H1 (cell line): ENCODE measurements around the gene CST8. TPM values are rescaled to one million over a fixed set of nuclear protein-coding genes. Genes with fewer than 3 reads are reported as not detected.

Experiments
- CTCF ChIA-PET: fragments of 300-600 bp; sonication (Branson Sonifier 250); formaldehyde crosslinking; loops from one replicate; lab custom pipeline; 2021; ENCODE audit not compliant: partially characterized antibody; lab: Charles Lee
- POLR2A ChIA-PET: fragments of 300-600 bp; sonication (Branson Sonifier 250); formaldehyde crosslinking; loops from one replicate; lab custom pipeline; 2021; ENCODE audit warnings: inconsistent platforms; ENCODE audit not compliant: partially characterized antibody; lab: Charles Lee
- DNase-seq, 2 experiments: peaks; one replicate each; pipeline versions ENCODE4 v3.0.0 to v3.0.0-alpha.2; 2010 to 2022; ENCODE audit warnings: low spot score in 2 of 2, low read depth in 1 of 2, mixed read lengths in 1 of 2
- FAIRE-seq: peaks from 2 replicates; lab custom pipeline; 2011; peaks lifted over from hg19 to GRCh38; lab: Jason Lieb, UNC
- H2AFZ ChIP-seq: 2 replicates; pipeline ENCODE4 v1.8.1; 2012; ENCODE audit warnings: low read length, inconsistent platforms
- H2AK5ac ChIP-seq: 2 replicates; pipeline ENCODE4 v1.6.1; 2013; ENCODE audit warnings: low read depth, low read length
- H2BK120ac ChIP-seq: replicated peaks from 2 replicates; pipeline ENCODE3; 2013; ENCODE audit warnings: low read depth, low read length, inconsistent platforms
- H2BK12ac ChIP-seq: 2 replicates; pipeline ENCODE4 v1.6.1; 2013; ENCODE audit warnings: low read depth, low read length
- H2BK15ac ChIP-seq: 2 replicates; pipeline ENCODE4 v1.6.1; 2013; ENCODE audit warnings: low read length
- H2BK20ac ChIP-seq: 2 replicates; pipeline ENCODE4 v1.6.1; 2013; ENCODE audit warnings: low read length
- H2BK5ac ChIP-seq: 2 replicates; pipeline ENCODE4 v1.6.1; 2013; ENCODE audit warnings: low read depth, low read length
- H3K14ac ChIP-seq: 2 replicates; pipeline ENCODE4 v1.6.1; 2013; ENCODE audit warnings: inconsistent platforms; ENCODE audit not compliant: insufficient read length
- H3K18ac ChIP-seq: 2 replicates; pipeline ENCODE4 v1.6.1; 2013; ENCODE audit warnings: low read length; ENCODE audit errors: extremely low read depth
- H3K23ac ChIP-seq: 2 replicates; pipeline ENCODE4 v1.6.1; 2013; ENCODE audit warnings: inconsistent platforms; ENCODE audit not compliant: insufficient read length
- H3K23me2 ChIP-seq: 2 replicates; pipeline ENCODE4 v1.6.1; 2013; ENCODE audit warnings: low read depth, low read length
- H3K27ac ChIP-seq: 2 replicates; pipeline ENCODE4 v1.6.1; 2011; ENCODE audit warnings: low read depth, low read length, inconsistent platforms
- H3K27me3 ChIP-seq, 4 experiments: replicated peaks in 1 of 4; 1 replicate in 1 of 4; 2 replicates in 3 of 4; pipeline versions ENCODE4 v1.6.1 to v1.8.1; 2011 to 2013; ENCODE audit warnings: low read length in 3 of 4, mild to moderate bottlenecking in 3 of 4, inconsistent platforms in 2 of 4, mixed read lengths in 2 of 4, moderate library complexity in 1 of 4; ENCODE audit not compliant: control insufficient read depth in 3 of 4, insufficient read depth in 3 of 4; ENCODE audit errors: extremely low read depth in 1 of 4
- H3K36me3 ChIP-seq, 4 experiments: 2 replicates each; pipeline versions ENCODE4 v1.6.1 to v1.8.1; 2011 to 2013; ENCODE audit warnings: mild to moderate bottlenecking in 4 of 4, low read length in 3 of 4, moderate library complexity in 2 of 4, control low read depth in 1 of 4, inconsistent platforms in 1 of 4; ENCODE audit not compliant: insufficient read depth in 4 of 4, control insufficient read depth in 2 of 4
- H3K4ac ChIP-seq: replicated peaks from 2 replicates; pipeline ENCODE3; 2013; ENCODE audit warnings: low read length, low read depth, mixed read lengths, inconsistent platforms; ENCODE audit not compliant: insufficient read length
- H3K4me1 ChIP-seq, 4 experiments: replicated peaks in 1 of 4; 1 replicate in 1 of 4; 2 replicates in 3 of 4; pipeline versions ENCODE4 v1.6.1 to v1.8.1; 2011 to 2013; ENCODE audit warnings: low read length in 3 of 4, inconsistent platforms in 2 of 4, mixed read lengths in 1 of 4; ENCODE audit not compliant: insufficient read depth in 4 of 4, control insufficient read depth in 3 of 4
- H3K4me2 ChIP-seq, 2 experiments: 2 replicates each; pipeline versions ENCODE4 v1.6.1 to v1.8.1; 2011 to 2013; ENCODE audit warnings: low read depth in 2 of 2, low read length in 2 of 2, control low read depth in 1 of 2, inconsistent platforms in 1 of 2, mild to moderate bottlenecking in 1 of 2; ENCODE audit not compliant: insufficient read depth in 1 of 2
- H3K4me3 ChIP-seq, 4 experiments: fragments of 200-600, 300-600 bp in 1 of 4; sonication (generic), shearing (Covaris generic), sonication (Bioruptor Twin) in 1 of 4; 2 replicates each; pipeline versions ENCODE4 v1.5.1 to v1.8.1; 2011 to 2016; ENCODE audit warnings: low read length in 4 of 4, low read depth in 3 of 4, control low read depth in 2 of 4, inconsistent platforms in 2 of 4, mild to moderate bottlenecking in 2 of 4, mixed read lengths in 1 of 4, moderate library complexity in 1 of 4; ENCODE audit not compliant: insufficient read depth in 2 of 4; ENCODE audit errors: extremely low read depth in 1 of 4
- H3K56ac ChIP-seq: replicated peaks from 2 replicates; pipeline ENCODE3; 2013; ENCODE audit warnings: low read depth, mild to moderate bottlenecking, mixed read lengths, low read length, inconsistent platforms; ENCODE audit not compliant: insufficient read length
- H3K79me1 ChIP-seq: 2 replicates; pipeline ENCODE4 v1.6.1; 2013; ENCODE audit warnings: low read depth, low read length, control low read depth
- H3K79me2 ChIP-seq, 2 experiments: 2 replicates each; pipeline versions ENCODE4 v1.6.1 to v1.8.1; 2012 to 2013; ENCODE audit warnings: low read length in 2 of 2, mild to moderate bottlenecking in 2 of 2, inconsistent platforms in 1 of 2; ENCODE audit not compliant: insufficient read depth in 2 of 2, control insufficient read depth in 1 of 2
- H3K9ac ChIP-seq, 4 experiments: replicated peaks in 1 of 4; 1 replicate in 1 of 4; 2 replicates in 3 of 4; pipeline versions ENCODE4 v1.6.1 to v1.8.1; 2011 to 2013; ENCODE audit warnings: low read depth in 3 of 4, low read length in 3 of 4, control low read depth in 2 of 4, mild to moderate bottlenecking in 2 of 4, moderate library complexity in 2 of 4, inconsistent platforms in 1 of 4; ENCODE audit errors: extremely low read depth in 1 of 4
- H3K9me3 ChIP-seq, 2 experiments: 2 replicates each; pipeline versions ENCODE4 v1.6.1 to v1.8.1; 2012 to 2013; ENCODE audit warnings: mild to moderate bottlenecking in 2 of 2, moderate library complexity in 2 of 2, control low read depth in 1 of 2, inconsistent platforms in 1 of 2, low read depth in 1 of 2, low read length in 1 of 2, mixed read lengths in 1 of 2; ENCODE audit not compliant: insufficient read depth in 2 of 2
- H4K20me1 ChIP-seq, 2 experiments: replicated peaks in 1 of 2; 2 replicates each; pipeline versions ENCODE3 to v1.8.1; 2011 to 2013; ENCODE audit warnings: inconsistent platforms in 2 of 2, low read length in 2 of 2, mild to moderate bottlenecking in 1 of 2; ENCODE audit not compliant: insufficient read depth in 2 of 2, control insufficient read depth in 1 of 2
- H4K5ac ChIP-seq: 2 replicates; pipeline ENCODE4 v1.6.1; 2013; ENCODE audit warnings: low read length, low read depth, mixed read lengths, inconsistent platforms; ENCODE audit not compliant: insufficient read length
- H4K8ac ChIP-seq: 2 replicates; pipeline ENCODE4 v1.8.0; 2013; ENCODE audit warnings: mild to moderate bottlenecking, moderate library complexity, low read length, inconsistent platforms; ENCODE audit not compliant: insufficient read depth; ENCODE audit errors: extremely low read depth
- H4K91ac ChIP-seq: replicated peaks from 2 replicates; pipeline ENCODE3; 2013; ENCODE audit warnings: low read length, mixed read lengths, inconsistent platforms; ENCODE audit not compliant: insufficient read length
- ASH2L ChIP-seq: fragments of 200-600, 300-600 bp; sonication (generic); IDR thresholded peaks from one replicate; pipeline ENCODE4 v1.7.1; 2017; ENCODE audit warnings: low read length
- BACH1 ChIP-seq: IDR thresholded peaks from 2 replicates; pipeline ENCODE4 v1.6.1; 2012; ENCODE audit warnings: low read length, improper control_type of control experiment
- BRCA1 ChIP-seq: IDR thresholded peaks from 2 replicates; pipeline ENCODE4 v1.6.1; 2012; ENCODE audit warnings: low read depth, low read length, improper control_type of control experiment
- CBX5 ChIP-seq: fragments of 300-800, 300-1000 bp; sonication (generic); IDR thresholded peaks from 2 replicates; pipeline ENCODE4 v1.7.1; 2016; ENCODE audit warnings: antibody characterized with exemption, low read length, low read depth
- CTBP2 ChIP-seq: IDR thresholded peaks from 2 replicates; pipeline ENCODE4 v1.7.0; 2011; ENCODE audit warnings: borderline replicate concordance, mild to moderate bottlenecking, moderate library complexity, mixed read lengths, low read length; ENCODE audit not compliant: insufficient read depth, insufficient read length
- EGR1 ChIP-seq: IDR thresholded peaks from 2 replicates; pipeline ENCODE4 v1.6.1; 2011; ENCODE audit warnings: low read depth, low read length, borderline replicate concordance
- EZH2 ChIP-seq: fragments of 200-600 bp; sonication (generic); IDR thresholded peaks from 2 replicates; pipeline ENCODE4 v1.7.1; 2012; ENCODE audit warnings: low read depth, mild to moderate bottlenecking, moderate library complexity, low read length, inconsistent platforms; ENCODE audit not compliant: severe bottlenecking
- GABPA ChIP-seq: IDR thresholded peaks from 2 replicates; pipeline ENCODE4 v1.6.1; 2011; ENCODE audit warnings: mild to moderate bottlenecking, low read length, moderate library complexity, borderline replicate concordance; ENCODE audit not compliant: insufficient read depth
- JUN ChIP-seq: IDR thresholded peaks from 2 replicates; pipeline ENCODE4 v1.6.1; 2011; ENCODE audit warnings: low read depth, mild to moderate bottlenecking, improper control_type of control experiment, low read length
- JUND ChIP-seq: IDR thresholded peaks from 2 replicates; pipeline ENCODE4 v1.6.1; 2011; ENCODE audit warnings: mild to moderate bottlenecking, improper control_type of control experiment, low read length
- KDM4A ChIP-seq: IDR thresholded peaks from one replicate; pipeline ENCODE4 v1.7.1; 2012; ENCODE audit warnings: low read depth, mild to moderate bottlenecking, moderate library complexity, low read length, inconsistent platforms; ENCODE audit not compliant: severe bottlenecking
- KDM5A ChIP-seq: fragments of 200-600 bp; IDR thresholded peaks from 2 replicates; pipeline ENCODE4 v1.7.1; 2012; ENCODE audit warnings: mild to moderate bottlenecking, low read length, inconsistent platforms, mixed read lengths
- POLR2A ChIP-seq, 2 experiments: IDR thresholded peaks; 1 replicate in 1 of 2; 2 replicates in 1 of 2; pipeline ENCODE4 v1.6.1; 2011; ENCODE audit warnings: low read depth in 2 of 2, low read length in 2 of 2, mild to moderate bottlenecking in 2 of 2; ENCODE audit errors: control extremely low read depth in 1 of 2
- POLR2AphosphoS5 ChIP-seq: IDR thresholded peaks from 2 replicates; pipeline ENCODE4 v1.6.1; 2011; ENCODE audit warnings: low read depth, low read length
- RXRA ChIP-seq: IDR thresholded peaks from 2 replicates; pipeline ENCODE4 v1.6.1; 2011; ENCODE audit warnings: low read depth, mild to moderate bottlenecking, low read length, moderate library complexity; ENCODE audit not compliant: insufficient read depth
- TCF12 ChIP-seq: IDR thresholded peaks from 2 replicates; pipeline ENCODE4 v1.6.1; 2011; ENCODE audit warnings: low read depth, mild to moderate bottlenecking, low read length
- WGBS, 2 experiments: shearing (Covaris generic) in 1 of 2; methylation state at CpG; one replicate each; pipeline versions ENCODE4 v1.1.6 to v1.1.7; 2013 to 2015; ENCODE audit warnings: low lambda C conversion rate in 2 of 2, mixed read lengths in 2 of 2, inconsistent platforms in 1 of 2, low coverage in 1 of 2, missing lambda C conversion rate in 1 of 2; ENCODE audit not compliant: insufficient replicate concordance in 2 of 2, insufficient coverage in 1 of 2, insufficient read length in 1 of 2; ENCODE audit errors: extremely low coverage in 1 of 2, missing lambda C conversion rate in 1 of 2; 5-methylcytosine and 5-hydroxymethylcytosine counted together
- polyA plus RNA-seq, 7 experiments: library from polyadenylated mRNA; depleted of rRNA in 3 of 7; stranded (reverse) in 5 of 7; unstranded in 2 of 7; fragments of >200 nt in 5 of 7; fragments of 200-250 nt in 2 of 7; gene quantifications; 1 replicate in 5 of 7; 2 replicates in 1 of 7; 4 replicates in 1 of 7; pipeline versions ENCODE4 v1.2.1 to v1.2.3, GENCODE V29; 2011 to 2013; ENCODE audit warnings: missing spikeins in 2 of 7, mixed read lengths in 2 of 7
- total RNA-seq: library from RNA; stranded (reverse); fragmentation: NEBNext Ultra II Directional; extraction: Animal tissue kit (Norgen Biotek cat#: 25700); gene quantifications from 2 replicates; pipeline ENCODE4 v1.2.1, GENCODE V29; 2021

The CST8 gene
- total and polyA plus RNA-seq, 2 of the 8 experiments (the other 6 are each of a cell fraction or from before 2014, with no cell fraction given) = not detected

DNA sequence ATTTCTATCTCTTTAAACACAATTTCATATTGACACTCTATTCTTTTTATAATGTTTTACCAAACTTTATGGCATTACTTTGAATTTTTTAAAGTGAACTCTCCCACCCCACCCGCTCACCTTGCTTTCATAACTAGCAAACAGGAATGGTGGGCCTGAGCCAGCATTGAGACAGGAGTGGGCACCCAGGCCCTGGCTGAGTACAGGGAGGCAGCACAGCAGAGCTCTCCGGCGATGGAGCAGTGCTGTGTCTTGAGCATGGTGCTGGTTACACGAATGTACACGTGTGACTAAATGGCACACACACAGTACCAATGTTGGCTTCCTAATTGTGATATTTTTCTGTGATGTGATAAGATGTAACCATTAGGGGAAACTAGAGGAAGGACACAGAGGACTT lies 42.8 kb upstream of the CST8 start:
- no peak overlapping the region; the same call in 1 of the 2 replicates for H2BK20ac ChIP-seq
- no peak overlapping the region for H2BK5ac ChIP-seq
- no peak overlapping the region; the same call in 1 of the 2 replicates for H2BK12ac ChIP-seq
- no peak overlapping the region for H3K23ac ChIP-seq
- no peak overlapping the region for H4K8ac ChIP-seq
- no peaks in the 10 kb centered on the region for H3K36me3 ChIP-seq
- H2AK5ac ChIP-seq = no peak overlapping the region
- H3K4me3 ChIP-seq = no peak overlapping the region
- peaks cover 5% of the 10 kb centered on the region; the same call in 1 of the 2 replicates for H3K23me2 ChIP-seq
- FAIRE-seq = no peak
- H2BK120ac ChIP-seq = peak overlapping the region; percentile 38
- no peak overlapping the region for H3K14ac ChIP-seq
- no peaks in the 10 kb centered on the region for H3K27me3 ChIP-seq
- peaks cover 0 to 1% of the 10 kb centered on the region in 2 experiments for H4K20me1 ChIP-seq
- H3K9me3 ChIP-seq = no peaks in the 10 kb centered on the region
- no peak overlapping the region for H3K4me2 ChIP-seq
- H3K27ac ChIP-seq = no peak overlapping the region
- no peak overlapping the region for H3K4ac ChIP-seq
- H3K79me1 ChIP-seq = no peaks in the 10 kb centered on the region
- H2AFZ ChIP-seq = no peak overlapping the region
- WGBS, 2 experiments = 90% methylated on average over 5 of the region's 5 CpGs; no CpG with 5 or more reads in 1 of the 2 experiments
- H3K79me2 ChIP-seq = no peaks in the 10 kb centered on the region
- H2BK15ac ChIP-seq = no peak overlapping the region
- H3K4me1 ChIP-seq = peaks cover 0 to 3% (median 0%) of the 10 kb centered on the region in 4 experiments; a peak in 2 of 7 replicates
- no peak for DNase-seq
- no peak overlapping the region for H3K9ac ChIP-seq
- H3K18ac ChIP-seq = no peak overlapping the region
- CTCF ChIA-PET = interaction anchor here (1.3 to 18.9 kb wide), 5 partner anchors 10 to 158 kb away, joined by 3 to 328 read pairs (median 4); partner anchors contain the start of gene CST9
- peak overlapping the region; percentile 51 for H4K91ac ChIP-seq
- POLR2A ChIA-PET = no interaction called here
- no peak overlapping the region for H3K56ac ChIP-seq
- H4K5ac ChIP-seq = no peak overlapping the region
- TF ChIP-seq RXRA = no peak
- no peak for TF ChIP-seq GABPA
- no peak for TF ChIP-seq POLR2AphosphoS5
- TF ChIP-seq EGR1 = no peak
- no peak for TF ChIP-seq BACH1
- no peak for TF ChIP-seq KDM5A
- TF ChIP-seq CBX5 = no peak
- TF ChIP-seq JUND = no peak
- no peak for TF ChIP-seq ASH2L
- no peak for TF ChIP-seq POLR2A (IDR thresholded peaks at IDR 0.05; ENCODE audit: control extremely low read depth in 1 of 2, low read depth in 2 of 2, low read length in 2 of 2)
- no peak for TF ChIP-seq KDM4A
- TF ChIP-seq EZH2 = no peak
- no peak for TF ChIP-seq TCF12
- no peak for TF ChIP-seq CTBP2
- TF ChIP-seq JUN = no peak
- TF ChIP-seq BRCA1 = no peak
